Stimulated activated CD4-positive, alpha-beta T cell treated with anti-CD3 and anti-CD28 coated beads, Interleukin-4, amount 100 ng/mL, for 48 hours (primary cell): ENCODE data around the gene RARA.
"Not testable (repeated sequence)": the region's sequence is repeated elsewhere in the genome, so short reads cannot be mapped to it uniquely, and the experiment has no call there.

Experiments used
- DNase-seq, 2 donors: peaks; one replicate each; pipeline ENCODE4 v3.0.0-alpha.2; 2020; ENCODE audit warnings: low read depth in 2 of 2

Gene RARA

DNA sequence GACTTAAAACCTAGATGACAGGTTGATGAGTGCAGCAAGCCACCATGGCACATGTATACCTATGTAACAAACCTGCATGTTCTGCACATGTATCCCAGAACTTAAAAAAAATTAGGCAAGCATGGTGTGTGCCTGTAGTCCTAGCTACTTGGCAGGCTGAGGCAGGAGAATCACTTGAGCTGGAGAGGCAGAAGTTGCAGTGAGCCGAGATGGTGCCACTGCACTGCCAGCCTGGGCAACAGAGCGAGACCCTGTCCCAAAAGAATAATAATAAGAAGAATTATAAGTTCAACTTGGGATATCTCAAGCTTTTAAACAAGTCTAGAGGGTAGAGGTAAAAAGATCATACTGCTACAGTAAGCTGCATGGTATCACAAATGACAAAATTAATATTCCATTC is 11.5 kb upstream of the RARA start:
- DNase-seq, result no peak

DNA sequence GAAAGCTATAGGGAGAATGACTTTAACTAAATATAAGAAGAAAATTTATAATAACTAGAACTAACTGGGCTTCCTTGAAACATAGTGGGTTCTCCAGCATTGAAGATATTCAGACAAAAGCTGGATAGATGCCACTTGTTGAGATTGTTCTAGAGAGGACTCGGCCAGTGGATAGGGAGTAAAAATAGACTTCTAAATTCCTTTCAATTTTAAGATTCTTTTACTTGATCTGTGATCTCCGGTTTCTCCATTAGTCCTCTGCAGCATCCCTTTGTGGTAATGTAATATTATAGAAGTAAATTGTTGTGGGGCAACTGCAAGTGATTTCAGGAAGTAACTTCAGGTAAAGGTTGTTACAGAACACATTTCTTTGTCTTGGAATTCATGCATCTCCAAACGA is 10.3 kb upstream of the RARA start:
- no peak for DNase-seq

DNA sequence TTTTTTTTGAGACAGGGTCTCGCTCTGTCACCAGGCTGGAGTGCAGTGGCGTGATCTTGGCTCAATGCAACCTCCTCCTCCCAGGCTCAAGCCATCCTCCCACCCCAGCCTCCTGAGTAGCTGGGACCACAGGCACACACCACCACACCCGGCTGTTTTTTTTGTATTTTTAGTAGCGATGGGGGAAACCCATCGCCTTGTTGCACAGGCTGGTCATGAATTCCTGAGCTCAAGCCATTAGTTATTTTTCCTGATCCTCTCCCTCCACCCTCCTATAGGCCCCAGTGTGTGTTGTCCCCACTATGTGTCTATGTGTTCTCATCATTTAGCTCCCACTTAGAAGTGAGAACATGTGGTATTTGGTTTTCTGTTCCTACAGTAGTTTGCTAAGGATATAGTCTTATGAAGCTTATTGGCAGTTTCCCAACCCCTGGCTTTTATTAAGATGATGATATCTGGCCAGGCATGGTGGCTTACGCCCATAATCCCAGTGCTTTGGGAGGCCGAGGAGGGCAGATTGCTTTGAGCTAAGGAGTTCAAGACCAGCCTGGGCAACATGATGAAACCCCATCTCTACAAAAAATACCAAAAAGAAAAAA is 9.7 kb upstream of the RARA start:
- not testable (repeated sequence) for DNase-seq

DNA sequence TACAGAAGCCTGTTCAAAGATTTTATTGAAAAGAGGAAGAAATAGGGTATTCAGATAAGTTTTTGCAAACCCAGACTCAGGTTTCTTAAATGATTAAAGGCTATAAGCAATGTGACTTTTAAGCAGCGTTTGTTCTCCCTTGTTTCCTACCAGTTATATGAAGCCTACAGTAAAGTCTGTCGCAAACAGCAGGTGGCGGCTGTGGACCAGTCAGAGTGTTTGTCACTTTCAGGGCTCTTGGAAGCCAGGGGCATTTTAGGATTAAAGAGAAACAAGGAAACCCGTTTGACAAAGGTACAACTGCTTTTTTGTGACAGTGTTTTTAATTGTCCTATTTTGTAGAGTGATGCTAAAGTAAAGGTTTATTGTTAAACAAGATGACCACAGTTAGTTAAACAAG is 7.7 kb upstream of the RARA start:
- no peak for DNase-seq

DNA sequence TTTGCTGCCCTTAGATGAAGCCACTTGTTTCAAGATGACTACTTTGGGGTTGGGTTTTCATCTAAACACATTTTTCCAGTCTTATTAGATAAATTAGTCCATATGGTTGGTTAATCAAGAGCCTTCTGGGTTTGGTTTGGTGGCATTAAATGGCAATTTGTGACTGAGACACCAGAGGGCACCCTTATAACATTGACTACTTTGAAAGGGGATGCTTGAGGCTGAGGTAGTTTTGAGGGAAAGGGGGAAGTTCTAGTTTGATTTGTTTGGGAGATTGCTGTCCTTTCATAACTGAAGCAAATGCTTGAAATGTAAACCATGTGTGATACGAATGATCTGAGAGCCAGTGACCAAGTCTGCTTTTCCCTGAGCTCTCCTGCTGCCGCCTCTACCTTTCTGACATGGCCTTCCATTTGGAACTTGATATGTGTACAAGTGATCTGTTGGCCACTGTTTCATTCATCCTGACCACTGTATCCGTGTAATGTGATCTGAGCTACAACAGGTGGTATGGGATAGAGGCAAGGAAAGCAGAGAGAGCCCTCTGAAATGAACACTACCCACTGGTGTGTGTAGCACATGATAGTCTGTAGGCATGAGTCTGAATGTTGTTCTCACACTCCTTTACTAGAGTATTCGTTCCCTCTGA is 5.8 kb upstream of the RARA start:
- no peak for DNase-seq

GRCh38 chr17:40303708-40304551 is 5.0 kb upstream of the RARA start:
- DNase-seq, result no peak

- not testable (repeated sequence) for DNase-seq
These were observed 4.5 kb upstream of the RARA start for GRCh38 chr17:40304552-40304863.

- not testable (repeated sequence) for DNase-seq
These were observed 4.1 kb upstream of the RARA start for GRCh38 chr17:40304866-40305265.

DNA sequence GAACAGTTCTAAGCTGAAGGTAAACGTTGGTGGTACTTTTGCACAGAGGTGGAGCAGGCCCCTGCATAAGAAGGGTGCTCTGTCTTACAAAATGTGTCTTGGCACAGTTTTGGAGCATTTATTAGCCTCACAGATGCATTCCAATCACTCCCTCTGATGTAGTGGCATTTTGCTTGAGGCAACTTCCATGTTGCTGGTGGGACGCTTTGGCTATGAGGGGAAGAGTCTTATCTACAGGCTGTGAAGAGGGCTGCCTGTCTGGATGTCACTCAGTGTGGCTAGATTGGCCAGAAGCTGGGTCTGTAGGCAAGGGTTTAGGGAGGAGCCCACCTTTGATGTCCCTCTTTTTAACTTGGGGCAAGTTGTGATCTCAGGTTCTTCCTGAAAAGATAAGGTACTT is 2.6 kb upstream of the RARA start:
- DNase-seq, result no peak

- DNase-seq, result no peak
These were observed 1.8 kb upstream of the RARA start for GRCh38 chr17:40307001-40307730.

GRCh38 chr17:40307740-40308239 is 1.2 kb upstream of the RARA start:
- DNase-seq, result no peak

DNA sequence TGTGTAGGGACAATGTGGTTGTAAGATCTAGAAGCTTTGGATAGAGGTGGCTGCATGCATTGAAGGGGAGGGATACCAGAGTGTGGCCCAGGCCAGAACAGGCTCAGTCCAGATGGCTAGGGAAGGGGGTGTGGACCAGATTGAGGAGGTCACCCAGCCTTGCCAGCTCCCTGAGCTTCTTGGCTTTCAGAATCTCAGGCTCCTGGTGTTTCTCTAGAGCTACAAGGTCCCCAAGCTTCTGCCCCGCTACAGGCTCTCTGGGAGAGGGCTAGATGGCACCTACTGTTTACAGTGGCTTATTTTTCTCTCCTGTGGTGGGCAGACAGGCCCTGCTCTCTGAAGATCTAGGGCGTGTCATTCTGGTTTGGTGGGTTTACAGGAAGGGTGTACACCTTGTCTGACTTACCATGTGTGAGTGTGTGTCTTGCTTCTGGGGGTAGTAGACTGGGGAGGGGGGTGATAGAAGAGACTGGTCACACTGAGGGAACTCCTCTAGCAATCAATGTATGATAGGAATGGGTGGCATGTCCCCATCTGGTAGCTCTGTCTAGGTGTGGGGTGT is 1.1 kb downstream of the RARA start:
- DNase-seq, result no peak

DNA sequence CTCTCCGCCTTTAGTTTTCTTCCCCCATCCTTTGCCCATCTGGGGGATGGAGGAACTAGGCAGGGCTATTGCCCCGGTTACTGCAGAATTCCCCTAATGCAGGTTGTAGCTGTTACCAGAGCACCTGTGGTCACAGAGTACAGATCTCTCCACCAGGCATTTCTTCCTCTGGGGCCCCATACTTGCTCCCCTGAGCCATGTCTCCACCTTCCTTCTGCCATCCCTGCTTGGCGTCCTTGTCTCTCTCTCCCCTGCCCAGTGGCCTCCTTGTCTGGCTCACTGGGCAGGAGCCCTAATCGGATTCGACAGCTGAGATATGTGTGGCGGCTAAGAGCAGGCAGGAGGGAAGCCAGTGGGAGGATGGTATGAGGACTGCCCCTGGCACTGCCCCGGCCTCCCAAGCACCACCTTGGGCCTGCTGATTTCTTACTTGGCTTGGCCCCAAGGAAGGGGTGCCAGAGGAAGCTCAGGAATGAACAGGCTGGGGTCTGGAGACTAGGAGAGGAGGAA is 2.0 kb downstream of the RARA start:
- no peak for DNase-seq

DNA sequence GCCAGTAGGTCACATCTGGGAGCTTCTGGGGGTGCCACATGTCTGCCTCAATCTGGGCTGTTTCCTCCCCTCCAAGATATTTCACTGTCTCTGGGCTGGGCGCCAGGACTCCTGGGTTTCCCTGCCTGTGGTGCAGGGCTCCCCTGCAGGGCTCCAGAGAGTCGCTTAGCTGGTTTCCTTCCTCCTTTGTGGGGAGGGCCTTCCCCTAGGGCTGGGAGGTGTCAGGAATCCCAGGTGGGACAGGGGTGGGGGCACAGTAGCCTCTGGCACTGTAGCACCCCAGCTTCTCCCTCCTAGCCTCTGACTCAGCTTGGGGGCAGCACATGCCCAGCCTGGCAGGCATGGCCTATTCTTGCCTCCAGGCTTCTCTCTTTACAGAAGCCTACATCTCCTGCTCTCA is 2.6 kb downstream of the RARA start:
- no peak for DNase-seq

GRCh38 chr17:40312131-40312731 is 3.3 kb downstream of the RARA start:
- DNase-seq, result no peak

GRCh38 chr17:40312893-40313667 is 4.1 kb downstream of the RARA start:
- DNase-seq, result no peak

DNA sequence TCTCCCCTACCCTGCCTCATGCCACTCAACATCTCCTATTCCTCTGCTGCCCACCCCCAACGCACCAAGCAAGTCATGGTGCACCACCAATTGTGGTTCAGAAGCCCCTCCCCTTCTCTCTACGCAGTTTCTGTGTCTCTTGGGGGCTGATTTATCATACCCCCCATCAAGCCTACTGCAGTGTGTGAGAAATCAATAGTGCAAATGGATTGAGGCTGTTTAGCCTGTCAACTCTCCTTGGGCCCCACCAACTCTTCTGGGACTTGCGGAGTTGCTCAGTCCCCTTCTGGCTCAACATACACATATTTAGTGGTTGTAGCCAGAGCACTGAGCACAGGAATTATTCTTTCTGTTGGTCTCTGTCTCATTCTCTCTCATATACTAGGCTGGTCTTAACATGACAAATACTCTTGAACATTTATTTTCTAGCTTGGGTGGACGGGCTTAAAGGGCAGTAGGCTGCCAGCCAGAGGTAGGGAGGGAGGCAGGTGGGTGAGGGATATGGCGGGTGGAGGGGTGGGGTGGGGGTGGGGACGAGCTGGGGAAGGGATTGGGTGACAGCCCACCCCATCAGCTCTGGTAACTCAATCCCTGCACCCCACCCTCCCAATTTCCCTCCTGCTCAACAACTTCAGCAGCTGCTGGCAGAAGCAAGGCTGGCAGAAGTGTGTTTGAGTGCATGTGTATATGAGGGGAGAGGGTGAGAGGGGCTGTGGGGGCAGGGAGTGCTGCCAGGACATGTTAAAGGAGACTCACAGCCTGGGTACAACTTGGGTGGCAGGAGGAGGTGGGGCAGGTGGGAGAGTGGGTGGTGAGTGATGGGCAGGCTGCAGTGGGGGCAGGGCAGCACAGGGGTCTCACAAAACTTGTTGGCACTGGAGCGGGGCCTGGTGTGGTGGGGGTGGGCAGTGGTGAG is 4.9 kb downstream of the RARA start:
- DNase-seq, result no peak

DNA sequence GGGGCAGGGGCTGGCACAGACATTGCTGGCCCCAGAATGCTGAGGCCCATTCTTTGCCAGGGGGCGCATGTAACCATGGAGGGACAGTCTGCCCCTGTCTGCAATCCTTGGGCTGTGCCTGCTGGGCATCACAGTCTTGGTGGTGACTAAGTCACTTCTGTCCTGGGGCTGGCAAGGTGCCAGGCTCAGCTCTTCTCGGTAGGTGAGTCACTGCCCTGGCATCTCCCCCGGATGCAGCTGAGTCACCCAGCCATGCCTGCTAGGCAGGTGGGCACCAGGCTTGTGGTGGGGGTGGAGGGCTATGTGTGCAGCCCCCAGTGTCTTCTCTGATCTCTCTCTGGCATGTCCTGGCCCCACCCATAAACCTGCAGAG is 5.6 kb downstream of the RARA start:
- DNase-seq, result peak; percentile 76 to 82

DNA sequence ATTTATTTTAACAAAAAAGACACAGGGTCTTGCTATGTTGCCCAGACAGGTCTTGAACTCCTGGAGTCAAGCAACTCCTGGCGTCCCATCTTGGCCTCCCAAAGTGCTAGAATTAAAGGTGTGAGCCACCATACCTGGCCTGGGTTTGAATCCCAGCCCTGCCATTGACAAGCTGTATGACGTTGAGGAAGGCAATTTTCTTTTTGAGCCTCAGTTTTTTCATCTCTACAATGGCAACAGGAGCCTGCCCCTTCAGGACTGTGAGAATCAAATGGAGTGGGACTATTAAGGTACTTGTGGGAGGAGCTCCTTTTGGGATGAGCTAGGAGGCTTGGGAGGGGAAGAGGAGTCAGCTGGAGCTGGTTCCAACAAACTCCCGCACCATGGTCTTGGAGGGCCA is 6.2 kb downstream of the RARA start:
- DNase-seq, result no peak
